Common myeloid progenitor, CD34-positive (primary cell): Measurements from ENCODE around the gene PUS10.

Experiments
- CTCF ChIA-PET: fragments of 350-600 bp; sonication (Branson Sonifier 250); formaldehyde crosslinking; loops from one replicate; lab custom pipeline; 2021; ENCODE audit warnings: antibody characterized with exemption; lab: Charles Lee
- POLR2A ChIA-PET: fragments of 350-600 bp; sonication (Branson Sonifier 250); formaldehyde crosslinking; loops from one replicate; lab custom pipeline; 2021; ENCODE audit warnings: antibody characterized with exemption; lab: Charles Lee
- DNase-seq, 3 donors: peaks; one replicate each; pipeline versions ENCODE4 v3.0.0 to v3.0.0-alpha.2; 2013
- H3K27ac ChIP-seq, 2 experiments: 1 replicate in 1 of 2; 2 replicates in 1 of 2; pipeline ENCODE4 v1.7.0; 2013; ENCODE audit warnings: inconsistent platforms in 2 of 2, low read length in 2 of 2, mild to moderate bottlenecking in 2 of 2, low read depth in 1 of 2, moderate library complexity in 1 of 2; ENCODE audit not compliant: severe bottlenecking in 2 of 2, insufficient read depth in 1 of 2, poor library complexity in 1 of 2
- H3K27me3 ChIP-seq, 5 experiments: replicated peaks in 2 of 5; 1 replicate in 3 of 5; 2 replicates in 2 of 5; pipeline versions ENCODE4 v1.6.1 to v1.7.0; 2013; ENCODE audit warnings: low read length in 4 of 5, mild to moderate bottlenecking in 2 of 5, moderate library complexity in 2 of 5, inconsistent platforms in 1 of 5; ENCODE audit not compliant: insufficient read depth in 5 of 5, control insufficient read depth in 4 of 5
- H3K36me3 ChIP-seq, 4 experiments: 1 replicate in 2 of 4; 2 replicates in 2 of 4; pipeline versions ENCODE4 v1.6.1 to v1.7.0; 2013; ENCODE audit warnings: low read length in 3 of 4, control low read depth in 1 of 4, mild to moderate bottlenecking in 1 of 4; ENCODE audit not compliant: control insufficient read depth in 4 of 4, insufficient read depth in 4 of 4
- H3K4me1 ChIP-seq, 4 experiments: 1 replicate in 3 of 4; 2 replicates in 1 of 4; pipeline versions ENCODE4 v1.6.1 to v1.7.1; 2013; ENCODE audit warnings: low read length in 3 of 4, mild to moderate bottlenecking in 3 of 4, control low read depth in 1 of 4, inconsistent platforms in 1 of 4, moderate library complexity in 1 of 4; ENCODE audit not compliant: control insufficient read depth in 4 of 4, insufficient read depth in 4 of 4; ENCODE audit errors: control extremely low read depth in 1 of 4
- H3K4me3 ChIP-seq, 7 experiments: 1 replicate in 4 of 7; 2 replicates in 3 of 7; pipeline versions ENCODE4 v1.5.1 to v1.7.0; 2013; ENCODE audit warnings: mild to moderate bottlenecking in 7 of 7, low read length in 6 of 7, moderate library complexity in 6 of 7, inconsistent platforms in 2 of 7, low read depth in 2 of 7, control low read depth in 1 of 7; ENCODE audit not compliant: insufficient read depth in 4 of 7, control insufficient read depth in 1 of 7; ENCODE audit errors: extremely low read depth in 1 of 7
- H3K9me3 ChIP-seq, 5 experiments: 1 replicate in 4 of 5; 2 replicates in 1 of 5; pipeline versions ENCODE4 v1.6.1 to v1.7.1; 2013; ENCODE audit warnings: low read length in 4 of 5, mild to moderate bottlenecking in 2 of 5, inconsistent platforms in 1 of 5, low read depth in 1 of 5, moderate library complexity in 1 of 5; ENCODE audit not compliant: control insufficient read depth in 4 of 5, insufficient read depth in 2 of 5; ENCODE audit errors: control extremely low read depth in 1 of 5
- WGBS: methylation state at CpG from one replicate; pipeline ENCODE4 v1.1.5; 2013; ENCODE audit not compliant: insufficient coverage; 5-methylcytosine and 5-hydroxymethylcytosine counted together

Gene PUS10

DNA sequence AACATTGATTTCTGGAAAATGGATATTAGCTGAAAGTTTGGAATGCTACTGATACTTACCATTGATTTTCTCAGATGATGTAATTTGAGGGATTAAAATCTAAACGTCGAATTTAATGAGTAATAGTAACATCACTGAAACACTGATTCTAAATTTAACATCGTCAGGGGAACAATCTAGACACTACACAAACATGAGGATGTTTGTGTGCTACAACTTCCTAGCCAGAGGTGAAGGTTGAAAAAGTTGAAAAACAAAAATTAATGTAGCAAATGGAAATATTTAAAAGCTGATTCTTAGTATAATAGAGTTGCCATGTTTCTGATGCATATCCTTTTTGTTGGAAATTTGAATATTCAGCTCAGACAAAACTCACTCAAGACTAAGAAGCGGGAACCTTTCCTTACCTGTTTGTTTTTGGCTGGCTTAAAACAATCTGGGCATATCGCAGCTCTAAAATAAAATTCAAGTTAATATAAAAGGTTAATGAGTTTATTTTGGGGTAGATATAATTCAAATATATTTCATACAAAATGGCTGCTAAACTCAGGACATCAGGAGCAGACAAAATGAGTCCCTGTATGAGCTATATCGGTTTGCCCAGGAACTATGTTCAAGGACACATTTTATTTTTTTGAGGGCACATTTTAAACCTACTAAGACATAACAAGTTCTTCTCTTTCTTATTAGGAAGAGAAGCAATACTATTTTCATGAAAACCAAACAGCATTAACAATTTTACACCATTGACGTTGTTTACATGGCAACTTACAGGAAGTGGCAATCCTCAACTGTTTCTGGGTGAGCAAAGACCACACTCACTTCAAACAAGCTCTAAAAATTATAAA is 53.2 kb downstream of the PUS10 start:
- WGBS: 0% methylated on average over 1 of the region's 7 CpGs
- peak; percentile 25 to 75 (median 61) for DNase-seq
- Histone ChIP-seq H3K4me3 (no peak overlapping the region), H3K4me1 (peaks cover 2 to 15% (median 6%) of the 10 kb centered on the region in 4 experiments), H3K27me3 (no peaks in the 10 kb centered on the region), H3K36me3 (peaks cover 0 to 4% (median 2%) of the 10 kb centered on the region in 4 experiments), H3K9me3 (no peaks in the 10 kb centered on the region), H3K27ac (peak overlapping the region; percentile 50 to 63)
- ChIA-PET POLR2A (interaction anchor here (0.6 kb wide), 2 partner anchors 38 to 102 kb away, joined by 3 to 4 read pairs; no protein-coding TSS in a partner anchor), CTCF (interaction anchor here (1.3 to 1.6 kb wide), 3 partner anchors 8 to 34 kb away, joined by 3 read pairs; no protein-coding TSS in a partner anchor)

DNA sequence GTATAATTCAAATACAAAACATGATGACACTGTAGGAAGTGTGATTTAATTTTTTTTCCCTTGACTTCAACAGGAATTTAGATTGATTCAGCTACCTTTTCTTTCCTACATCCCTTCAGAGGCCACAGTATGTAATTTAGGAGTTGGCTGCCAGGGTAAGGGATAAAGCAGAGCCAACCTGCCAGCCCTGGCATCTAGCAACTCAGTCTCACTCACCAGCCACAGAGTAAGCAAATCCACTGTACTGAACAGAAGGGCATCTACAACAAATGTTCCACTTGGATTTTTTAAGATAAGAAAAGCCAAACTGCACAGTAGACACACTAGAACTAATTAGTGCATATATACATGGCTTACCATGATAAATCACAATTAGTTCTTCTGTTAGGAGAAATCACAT is 54.9 kb downstream of the PUS10 start:
- Histone ChIP-seq H3K4me1 (peaks cover 2 to 15% (median 6%) of the 10 kb centered on the region in 4 experiments), H3K36me3 (peaks cover 0 to 6% (median 2%) of the 10 kb centered on the region in 4 experiments), H3K4me3 (no peak overlapping the region), H3K27me3 (no peaks in the 10 kb centered on the region), H3K9me3 (no peaks in the 10 kb centered on the region), H3K27ac (no peak overlapping the region)
- ChIA-PET POLR2A (no interaction called here), CTCF (interaction anchor here (0.7 to 1.8 kb wide), 4 partner anchors 11 to 36 kb away, joined by 3 to 6 read pairs (median 3); no protein-coding TSS in a partner anchor)
- no peak for DNase-seq

DNA sequence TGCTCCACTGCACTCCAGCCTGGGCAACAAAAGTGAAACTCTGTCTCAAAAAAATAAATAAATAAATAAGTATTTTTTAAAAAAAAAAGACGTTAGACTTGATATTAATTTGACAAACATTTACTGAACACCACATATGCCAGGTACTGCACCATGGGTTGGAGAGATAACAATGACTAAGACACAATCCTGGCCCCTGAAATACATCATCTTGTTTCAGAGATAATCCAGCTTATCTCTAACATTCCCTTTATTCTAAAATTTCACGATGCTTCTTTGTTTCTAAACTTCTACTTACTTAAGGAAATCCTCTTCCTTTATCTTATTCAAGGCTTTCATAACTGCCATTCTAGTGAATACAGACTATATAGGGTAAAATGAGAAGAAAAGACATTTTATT is 55.5 kb downstream of the PUS10 start:
- DNase-seq: no peak
- CTCF ChIA-PET: interaction anchor here (1.1 to 1.8 kb wide), 2 partner anchors 11 to 12 kb away, joined by 3 to 6 read pairs; no protein-coding TSS in a partner anchor
- H3K36me3 ChIP-seq: peaks cover 0 to 6% (median 3%) of the 10 kb centered on the region in 4 experiments
- WGBS: no CpG with 5 or more reads among the region's 2 CpGs
- no peaks in the 10 kb centered on the region for H3K27me3 ChIP-seq
- POLR2A ChIA-PET: no interaction called here
- no peak overlapping the region for H3K27ac ChIP-seq
- H3K4me3 ChIP-seq: no peak overlapping the region
- H3K4me1 ChIP-seq: peaks cover 2 to 15% (median 6%) of the 10 kb centered on the region in 4 experiments
- no peaks in the 10 kb centered on the region for H3K9me3 ChIP-seq

DNA sequence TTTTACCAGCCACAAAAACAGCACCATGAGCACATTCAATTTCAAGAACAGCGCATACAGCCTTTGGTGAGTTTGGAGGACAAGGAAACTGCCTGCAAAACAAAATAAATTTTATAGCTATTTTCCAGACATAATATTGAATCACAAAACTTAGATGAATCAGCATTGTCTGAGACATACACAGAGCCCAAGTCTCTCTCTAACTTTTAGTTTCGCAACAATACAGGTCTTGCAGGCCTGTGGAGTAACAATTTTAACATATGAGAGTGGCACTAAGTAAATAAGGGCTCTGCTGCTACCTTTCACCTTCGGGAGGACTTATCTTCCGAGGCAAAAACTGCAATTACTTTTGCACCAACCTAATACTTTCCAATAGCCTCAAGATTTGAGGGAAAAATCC is 56.6 kb downstream of the PUS10 start:
- ChIA-PET CTCF (no interaction called here), POLR2A (no interaction called here)
- H3K9me3 ChIP-seq: no peaks in the 10 kb centered on the region
- peak in 1 of 3 donors; percentile 17 for DNase-seq
- 100% methylated on average over 2 of the region's 4 CpGs for WGBS
- H3K4me3 ChIP-seq: no peak overlapping the region
- peaks cover 0 to 9% (median 4%) of the 10 kb centered on the region in 4 experiments for H3K36me3 ChIP-seq
- peaks cover 0 to 13% (median 6%) of the 10 kb centered on the region in 4 experiments for H3K4me1 ChIP-seq
- no peak overlapping the region for H3K27ac ChIP-seq
- H3K27me3 ChIP-seq: no peaks in the 10 kb centered on the region

DNA sequence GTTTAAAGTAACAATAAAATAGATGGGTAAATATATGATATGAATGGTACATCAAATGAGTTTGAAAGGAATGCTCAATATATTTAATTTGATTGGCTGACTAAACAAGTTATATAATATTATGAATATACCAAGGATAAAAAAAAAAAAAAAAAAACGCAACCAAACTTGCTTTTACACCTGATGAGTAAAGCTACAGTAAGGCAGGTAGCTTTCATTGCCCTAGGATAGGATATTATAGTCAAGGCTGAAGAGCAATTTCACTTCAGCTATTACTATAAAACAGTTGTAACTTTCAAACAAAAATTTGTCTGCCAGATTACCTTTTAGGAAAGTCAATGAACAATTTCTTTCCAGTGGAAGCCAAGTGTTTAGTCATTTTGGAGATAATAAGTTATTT is 57.3 kb downstream of the PUS10 start:
- WGBS: no CpG with 5 or more reads among the region's 1 CpG
- H3K27ac ChIP-seq: no peak overlapping the region

DNA sequence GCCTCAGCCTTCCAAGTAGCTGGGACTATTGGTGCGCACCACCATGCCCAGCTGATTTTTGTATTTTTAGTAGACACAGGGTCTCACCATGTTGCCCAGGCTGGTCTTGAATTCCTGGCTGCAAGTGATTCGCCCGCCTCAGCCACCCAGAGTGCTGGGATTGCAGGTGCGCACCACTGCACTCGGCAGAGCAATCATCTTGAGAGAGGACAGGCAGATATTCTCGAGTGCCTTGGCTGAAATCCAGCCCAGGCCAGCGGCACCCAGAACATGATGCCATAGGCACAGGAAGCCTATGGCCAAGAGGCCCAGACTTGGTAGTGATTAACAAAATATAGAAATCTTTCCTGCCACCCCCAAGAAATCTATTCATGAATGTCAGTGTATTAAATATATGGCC is 58.6 kb downstream of the PUS10 start:
- Histone ChIP-seq H3K27ac (no peak overlapping the region), H3K4me3 (no peak overlapping the region), H3K36me3 (peaks cover 0 to 9% (median 4%) of the 10 kb centered on the region in 4 experiments), H3K4me1 (peaks cover 0 to 4% (median 0%) of the 10 kb centered on the region in 4 experiments), H3K9me3 (no peaks in the 10 kb centered on the region), H3K27me3 (no peaks in the 10 kb centered on the region)
- POLR2A ChIA-PET: interaction anchor here (0.6 kb wide), 1 partner anchor 23 kb away, joined by 3 read pairs; no protein-coding TSS in a partner anchor
- no peak for DNase-seq
- WGBS: 89% methylated on average over 6 of the region's 7 CpGs
- CTCF ChIA-PET: interaction anchor here (0.8 to 1.6 kb wide), 2 partner anchors 16 to 32 kb away, joined by 3 to 4 read pairs; no protein-coding TSS in a partner anchor

More for the DNA sequence above, 57.3 kb downstream of the PUS10 start:
- Histone ChIP-seq H3K4me3 (no peak overlapping the region), H3K9me3 (no peaks in the 10 kb centered on the region), H3K4me1 (peaks cover 0 to 9% (median 6%) of the 10 kb centered on the region in 4 experiments), H3K36me3 (peaks cover 0 to 9% (median 4%) of the 10 kb centered on the region in 4 experiments), H3K27me3 (no peaks in the 10 kb centered on the region)
- DNase-seq: no peak
- POLR2A ChIA-PET: no interaction called here
- CTCF ChIA-PET: no interaction called here

DNA sequence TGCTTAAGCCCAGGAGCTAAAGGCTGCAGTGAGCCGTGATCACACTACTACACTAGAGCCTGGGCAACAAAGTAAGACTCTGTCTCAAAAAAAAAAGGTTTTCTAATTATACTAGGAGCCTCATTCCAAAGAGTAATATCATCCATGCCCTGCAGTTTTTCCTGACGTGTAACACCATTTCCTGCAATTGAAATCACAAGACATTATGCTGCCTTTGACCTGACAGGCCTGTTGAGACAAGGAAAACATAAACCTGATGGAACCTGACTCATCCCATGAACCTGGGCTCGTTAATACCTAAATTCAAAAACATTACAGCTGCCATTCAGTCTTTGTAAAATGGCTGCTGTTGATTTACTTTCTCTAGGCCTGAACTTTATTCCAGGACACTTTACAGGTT is 59.3 kb downstream of the PUS10 start:
- H3K27ac ChIP-seq: no peak overlapping the region
- no peak overlapping the region for H3K4me3 ChIP-seq
- no peaks in the 10 kb centered on the region for H3K27me3 ChIP-seq
- DNase-seq: no peak
- peaks cover 0 to 4% (median 0%) of the 10 kb centered on the region in 4 experiments for H3K4me1 ChIP-seq
- CTCF ChIA-PET: interaction anchor here (1.6 kb wide), 1 partner anchor 15 kb away, joined by 3 read pairs; no protein-coding TSS in a partner anchor
- H3K9me3 ChIP-seq: no peaks in the 10 kb centered on the region
- WGBS: 94% methylated on average over 2 of the region's 3 CpGs
- H3K36me3 ChIP-seq: peaks cover 0 to 15% (median 6%) of the 10 kb centered on the region in 4 experiments
- POLR2A ChIA-PET: no interaction called here
